Mesendoderm (in vitro differentiated cells): ENCODE data around the gene TARM1. TPM values are rescaled to one million over a fixed set of nuclear protein-coding genes. Genes with fewer than 3 reads are reported as not detected.

ENCODE experiments used
- small RNA-seq: library from polyadenylated mRNA; stranded (forward); fragments of <200 nt; extraction: miRNeasy Mini kit (QIAGEN cat#:217004); gene quantifications from one replicate; pipeline ENCODE3, GENCODE V24; 2013; ENCODE audit not compliant: insufficient read depth

TARM1 gene

Small RNA genes lying within 50 kb of the gene (small RNA-seq; reads per million reads assigned to genes)
- not detected for gene AC012314.20
